Activated naive CD4-positive, alpha-beta T cell (primary cell): Measurements from ENCODE around the gene ZNF189.

Experiments used
- DNase-seq, 4 experiments: peaks; one replicate each; lab custom pipeline; 2025; lab: John Stamatoyannopoulos, UW

ZNF189 gene

DNA sequence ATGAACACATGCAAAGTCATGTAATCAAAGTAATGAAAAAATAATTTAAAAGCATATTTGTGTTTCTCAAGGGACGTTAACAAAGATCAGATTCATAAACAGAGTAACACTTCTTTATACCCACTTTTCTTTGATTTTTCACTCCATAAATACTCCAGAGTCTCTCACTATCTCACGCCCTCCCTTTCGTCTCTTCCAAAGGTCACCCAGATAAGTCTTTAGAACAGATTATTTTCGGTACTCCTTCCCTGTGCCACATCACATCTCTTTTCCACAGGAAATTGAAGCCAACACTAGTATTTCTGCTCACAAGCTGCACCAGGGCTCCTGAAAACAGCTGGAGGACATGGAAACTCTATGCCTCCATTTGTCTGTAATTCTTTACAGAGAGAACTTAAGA lies 52.3 kb downstream of the ZNF189 start:
- DNase-seq: no peak

GRCh38 chr9:101451498-101451897 lies 52.8 kb downstream of the ZNF189 start:
- DNase-seq: no peak

DNA sequence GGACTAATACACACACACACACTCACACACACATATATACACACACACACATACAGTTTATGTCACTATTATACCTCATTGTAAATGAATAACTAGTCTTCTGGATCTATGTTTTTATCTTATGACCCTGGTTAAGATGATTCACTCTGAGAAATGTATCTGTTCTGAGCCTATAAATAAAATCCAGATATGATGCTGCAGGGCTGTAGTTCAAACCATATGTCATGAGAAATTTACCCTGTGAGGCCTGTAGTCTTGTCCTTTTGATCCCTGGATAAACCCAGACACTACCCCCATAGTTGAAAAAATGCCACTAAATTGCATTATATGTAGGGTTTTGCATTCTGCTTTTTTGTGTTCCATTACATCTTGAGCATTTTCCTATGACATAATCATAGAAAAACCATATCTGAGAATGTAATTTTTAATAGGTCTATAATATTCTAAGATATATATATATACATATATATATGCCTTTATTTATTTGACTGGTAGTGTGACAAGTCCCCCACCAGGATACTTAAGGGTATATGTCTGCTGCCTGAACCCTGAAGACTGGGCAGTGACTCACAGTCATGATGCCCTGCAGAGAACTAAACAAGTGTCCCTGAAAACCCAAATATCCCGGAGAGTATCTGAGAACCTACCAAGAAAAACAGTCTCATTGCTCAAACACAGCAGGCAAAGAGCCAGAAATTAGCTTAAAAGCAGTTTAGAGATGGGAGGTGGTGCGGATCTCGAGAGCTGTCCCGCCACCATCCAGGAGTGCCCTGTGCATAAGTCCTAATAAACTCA lies 55.3 kb downstream of the ZNF189 start:
- no peak for DNase-seq

GRCh38 chr9:101455656-101456240 lies 57.1 kb downstream of the ZNF189 start:
- no peak for DNase-seq

- DNase-seq: no peak
Observed at GRCh38 chr9:101457003-101457402, 58.4 kb downstream of the ZNF189 start.

DNA sequence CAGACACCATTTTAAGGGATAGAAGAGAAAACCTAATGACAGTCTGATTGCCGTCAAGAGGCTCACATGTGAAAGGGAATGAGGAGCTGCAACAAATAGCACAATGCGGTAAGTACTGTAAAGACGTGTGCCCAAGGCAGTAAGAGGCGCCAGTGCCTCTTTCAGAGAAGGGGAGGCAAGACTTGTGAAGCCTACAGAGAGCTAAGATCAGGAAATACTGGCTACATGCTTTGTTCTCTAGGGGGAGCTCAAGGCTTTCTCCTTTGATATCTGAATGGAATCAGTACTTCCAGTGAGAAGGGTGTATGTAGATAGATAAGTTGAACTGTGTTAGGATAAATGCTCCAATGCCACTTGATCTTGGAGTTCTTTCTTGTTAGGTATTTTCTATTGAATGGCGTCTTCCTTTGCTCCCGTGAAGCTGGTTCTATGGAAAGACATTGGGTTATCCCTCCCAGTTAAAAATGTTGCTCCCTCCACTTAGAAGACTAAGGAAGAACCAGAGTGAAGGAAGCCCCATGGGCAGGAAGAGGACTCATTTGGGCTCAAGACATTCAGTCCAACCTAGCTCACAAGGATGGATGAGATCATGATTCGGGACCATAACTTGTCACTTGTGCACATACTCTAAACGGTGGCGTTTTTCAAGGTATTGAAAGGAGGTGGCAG lies 60.4 kb downstream of the ZNF189 start:
- DNase-seq: no peak
